ENCODE measurements around the gene UACA.

Gene UACA

GRCh38 chr15:70772402-70772801 lies 9.0 kb upstream of the UACA start:
- no peak for TF ChIP-seq CTCF (IDR thresholded peaks at IDR 0.05; ENCODE audit: control extremely low read depth, extremely low read depth, low read depth, missing control alignments)
- POLR2A ChIA-PET, result no interaction called here
- CTCF ChIA-PET, result interaction anchor here (2.4 kb wide), 1 partner anchor 39 kb away, joined by 8 read pairs; no protein-coding TSS in a partner anchor
- DNase-seq (ENCODE audit: extremely low spot score), result no peak

- no peak for TF ChIP-seq CTCF (IDR thresholded peaks at IDR 0.05; ENCODE audit: control extremely low read depth, extremely low read depth, low read depth, missing control alignments)
- CTCF ChIA-PET, result interaction anchor here (1.3 kb wide), 1 partner anchor 10 kb away, joined by 3 read pairs; no protein-coding TSS in a partner anchor
- DNase-seq (ENCODE audit: extremely low spot score), result no peak
- POLR2A ChIA-PET, result no interaction called here
Observed at GRCh38 chr15:70770863-70771262, 7.5 kb upstream of the UACA start.

- peak; percentile 22 for DNase-seq (ENCODE audit: extremely low spot score)
- no peak for TF ChIP-seq CTCF (IDR thresholded peaks at IDR 0.05; ENCODE audit: control extremely low read depth, extremely low read depth, low read depth, missing control alignments)
- CTCF ChIA-PET, result interaction anchor here (1.6 kb wide), 1 partner anchor 45 kb away, joined by 3 read pairs; no protein-coding TSS in a partner anchor
- POLR2A ChIA-PET, result no interaction called here
Observed at GRCh38 chr15:70768257-70768883, 5.0 kb upstream of the UACA start.

- CTCF ChIA-PET, result interaction anchor here (1.6 kb wide), 1 partner anchor 45 kb away, joined by 3 read pairs; no protein-coding TSS in a partner anchor
Observed at GRCh38 chr15:70767667-70768066, 4.3 kb upstream of the UACA start.

GRCh38 chr15:70766597-70766996 lies 3.2 kb upstream of the UACA start:
- POLR2A ChIA-PET, result interaction anchor here (0.6 kb wide), 1 partner anchor 1562 kb away, joined by 6 read pairs; no protein-coding TSS in a partner anchor
- TF ChIP-seq CTCF (IDR thresholded peaks at IDR 0.05; ENCODE audit: control extremely low read depth, extremely low read depth, low read depth, missing control alignments), result no peak
- CTCF ChIA-PET, result interaction anchor here (1.0 to 1.6 kb wide), 2 partner anchors 10 to 44 kb away, joined by 3 read pairs; no protein-coding TSS in a partner anchor
- no peak for DNase-seq (ENCODE audit: extremely low spot score)

More at GRCh38 chr15:70767667-70768066, 4.3 kb upstream of the UACA start:
- POLR2A ChIA-PET, result no interaction called here
- no peak for DNase-seq (ENCODE audit: extremely low spot score)
- no peak for TF ChIP-seq CTCF (IDR thresholded peaks at IDR 0.05; ENCODE audit: control extremely low read depth, extremely low read depth, low read depth, missing control alignments)

- POLR2A ChIA-PET, result no interaction called here
Observed at GRCh38 chr15:70765504-70766281, 2.3 kb upstream of the UACA start.

More at GRCh38 chr15:70765504-70766281, 2.3 kb upstream of the UACA start:
- no peak for TF ChIP-seq CTCF (IDR thresholded peaks at IDR 0.05; ENCODE audit: control extremely low read depth, extremely low read depth, low read depth, missing control alignments)
- DNase-seq (ENCODE audit: extremely low spot score), result no peak
- CTCF ChIA-PET, result interaction anchor here (1.0 to 1.6 kb wide), 3 partner anchors 9 to 43 kb away, joined by 3 to 4 read pairs (median 3); no protein-coding TSS in a partner anchor

All from GM10248 (cell line).